Body of pancreas (tissue), 4 donors: Measurements from ENCODE around the gene CCR2.

Source experiments
- CTCF ChIP-seq, 7 experiments: fragments of 450-650 bp in 4 of 7; fragments of 200-600 bp in 3 of 7; sonication (generic) in 3 of 7; IDR thresholded peaks; one replicate each; pipeline ENCODE4 v1.5.1; 2016 to 2019; ENCODE audit warnings: antibody characterized with exemption in 7 of 7
- POLR2A ChIP-seq, 3 donors: fragments of 450-650 bp; IDR thresholded peaks; one replicate each; pipeline ENCODE4 v1.6.1; 2016; ENCODE audit warnings: antibody characterized with exemption in 3 of 3, mild to moderate bottlenecking in 2 of 3

- TF ChIP-seq CTCF (IDR thresholded peaks at IDR 0.05) (no peak), POLR2A (IDR thresholded peaks at IDR 0.05) (no peak)
These were observed 39.4 kb upstream of the CCR2 start for GRCh38 chr3:46314517-46314916.
